Jurkat, Clone E6-1 (cell line): ENCODE results near the gene R3HDML. TPM values are rescaled to one million over a fixed set of nuclear protein-coding genes. Genes with fewer than 3 reads are reported as not detected.
A peak's percentile ranks its signal among the peaks of the same experiment; 100 is the strongest.
"Not testable (repeated sequence)": the region's sequence is repeated elsewhere in the genome, so short reads cannot be mapped to it uniquely, and the experiment has no call there.

Source experiments
- DNase-seq: peaks from one replicate; pipeline ENCODE4 v3.0.0-alpha.2; 2011; ENCODE audit warnings: low read depth, low spot score
- H3K4me3 ChIP-seq: 2 replicates; pipeline ENCODE4 v1.5.1; 2011; ENCODE audit warnings: mild to moderate bottlenecking, low read length, control low read depth, moderate library complexity
- polyA plus RNA-seq: library from polyadenylated mRNA; unstranded; fragments of >200 nt; gene quantifications from one replicate; pipeline ENCODE4 v1.2.1, GENCODE V29; 2012; ENCODE audit warnings: missing spikeins; ENCODE audit not compliant: insufficient read length, insufficient read depth

The R3HDML gene
- not detected for polyA plus RNA-seq

- H3K4me3 ChIP-seq: no peak within 1 kb of the TSS
- no peak for DNase-seq
Observed at GRCh38 chr20:44336725-44337380, at the start of gene R3HDML. R3HDML (plus strand) TSS chr20:44337043; CDS start chr20:44337158, 115 bp downstream.

GRCh38 chr20:44287272-44288097 is 49.4 kb upstream of the R3HDML start:
- no peak for DNase-seq
- no peak overlapping the region for H3K4me3 ChIP-seq

- DNase-seq: no peak
- no peak overlapping the region for H3K4me3 ChIP-seq
Observed at GRCh38 chr20:44288252-44288651, 48.6 kb upstream of the R3HDML start.

GRCh38 chr20:44291754-44292153 is 45.1 kb upstream of the R3HDML start:
- H3K4me3 ChIP-seq: no peak overlapping the region
- DNase-seq: no peak

GRCh38 chr20:44296011-44296410 is 40.8 kb upstream of the R3HDML start:
- no peak overlapping the region for H3K4me3 ChIP-seq
- DNase-seq: no peak

- no peak for DNase-seq
- no peak overlapping the region for H3K4me3 ChIP-seq
Observed at GRCh38 chr20:44297721-44298120, 39.1 kb upstream of the R3HDML start.

GRCh38 chr20:44299011-44299535 is 37.8 kb upstream of the R3HDML start:
- not testable (repeated sequence) for H3K4me3 ChIP-seq, DNase-seq

- no peak overlapping the region for H3K4me3 ChIP-seq
- no peak for DNase-seq
Observed at GRCh38 chr20:44301285-44301684, 35.6 kb upstream of the R3HDML start.

- no peak overlapping the region for H3K4me3 ChIP-seq
Observed at GRCh38 chr20:44302026-44302669, 34.7 kb upstream of the R3HDML start.

GRCh38 chr20:44302736-44303135 is 34.1 kb upstream of the R3HDML start:
- no peak for DNase-seq

More at GRCh38 chr20:44302026-44302669, 34.7 kb upstream of the R3HDML start:
- DNase-seq: no peak

GRCh38 chr20:44304383-44304782 is 32.5 kb upstream of the R3HDML start:
- no peak for DNase-seq
- H3K4me3 ChIP-seq: no peak overlapping the region

More at GRCh38 chr20:44302736-44303135, 34.1 kb upstream of the R3HDML start:
- H3K4me3 ChIP-seq: no peak overlapping the region

- no peak overlapping the region for H3K4me3 ChIP-seq
- DNase-seq: no peak
Observed at GRCh38 chr20:44306927-44307326, 29.9 kb upstream of the R3HDML start.

- no peak for DNase-seq
- peak overlapping the region; percentile 96 for H3K4me3 ChIP-seq
Observed at GRCh38 chr20:44309763-44310663, 26.8 kb upstream of the R3HDML start.

- H3K4me3 ChIP-seq: peak within 1 kb of the TSS; percentile 96
- peak; percentile 91 for DNase-seq
Observed at GRCh38 chr20:44310664-44311639, 25.9 kb upstream of the R3HDML start, which contains the start of gene FITM2. FITM2 (minus strand) TSS chr20:44311202; CDS start chr20:44311148, 54 bp downstream.

- no peak for DNase-seq
- no peak overlapping the region for H3K4me3 ChIP-seq
Observed at GRCh38 chr20:44314870-44315269, 22.0 kb upstream of the R3HDML start.

- H3K4me3 ChIP-seq: no peak overlapping the region
- no peak for DNase-seq
Observed at GRCh38 chr20:44319839-44320422, 16.9 kb upstream of the R3HDML start.

GRCh38 chr20:44324343-44324742 is 12.5 kb upstream of the R3HDML start:
- DNase-seq: no peak
- no peak overlapping the region for H3K4me3 ChIP-seq
